Measurements from ENCODE around the gene HEPACAM.

GRCh38 chr11:124942466-124943253 is 6.8 kb upstream of the HEPACAM start:
- TF ChIP-seq CTCF (IDR thresholded peaks at IDR 0.05; ENCODE audit: insufficient read depth, low read length, poor library complexity, severe bottlenecking) = no peak
- TF ChIP-seq EZH2phosphoT487 (conservative IDR thresholded peaks at IDR 0.05; ENCODE audit: low read length) = no peak

Measured in SU-DHL-6 (cell line).